ENCODE data around the gene C6orf47.

Gene C6orf47

GRCh38 chr6:31636698-31637596, 23.6 kb downstream of the C6orf47 start:
- DNase-seq (ENCODE audit: low spot score) = no peak

- no peak for DNase-seq (ENCODE audit: low spot score)
Measured at GRCh38 chr6:31634969-31635575, 25.5 kb downstream of the C6orf47 start.

GRCh38 chr6:31634131-31634530, 26.4 kb downstream of the C6orf47 start:
- DNase-seq (ENCODE audit: low spot score) = no peak

- DNase-seq (ENCODE audit: low spot score) = no peak
Measured at GRCh38 chr6:31633447-31633846, 27.1 kb downstream of the C6orf47 start.

DNA sequence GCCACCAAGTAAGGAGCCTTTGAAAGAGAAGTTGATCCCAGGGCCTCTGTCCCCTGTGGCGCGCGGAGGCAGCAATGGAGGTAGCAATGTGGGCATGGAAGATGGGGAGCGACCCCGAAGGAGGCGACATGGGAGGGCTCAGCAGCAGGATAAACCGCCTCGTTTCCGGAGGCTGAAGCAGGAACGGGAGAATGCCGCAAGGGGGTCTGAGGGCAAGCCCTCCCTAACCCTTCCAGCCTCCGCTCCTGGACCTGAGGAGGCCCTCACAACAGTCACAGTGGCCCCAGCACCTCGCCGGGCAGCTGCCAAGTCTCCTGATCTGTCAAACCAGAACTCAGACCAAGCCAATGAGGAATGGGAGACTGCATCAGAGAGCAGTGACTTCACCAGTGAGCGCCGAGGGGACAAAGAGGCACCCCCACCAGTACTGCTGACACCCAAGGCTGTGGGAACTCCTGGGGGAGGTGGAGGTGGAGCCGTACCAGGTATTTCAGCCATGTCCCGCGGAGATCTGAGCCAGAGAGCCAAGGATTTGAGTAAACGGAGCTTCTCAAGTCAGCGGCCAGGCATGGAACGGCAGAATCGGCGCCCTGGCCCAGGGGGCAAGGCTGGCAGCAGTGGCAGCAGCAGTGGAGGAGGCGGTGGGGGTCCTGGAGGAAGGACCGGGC, 28.2 kb downstream of the C6orf47 start:
- DNase-seq (ENCODE audit: low spot score) = no peak

DNA sequence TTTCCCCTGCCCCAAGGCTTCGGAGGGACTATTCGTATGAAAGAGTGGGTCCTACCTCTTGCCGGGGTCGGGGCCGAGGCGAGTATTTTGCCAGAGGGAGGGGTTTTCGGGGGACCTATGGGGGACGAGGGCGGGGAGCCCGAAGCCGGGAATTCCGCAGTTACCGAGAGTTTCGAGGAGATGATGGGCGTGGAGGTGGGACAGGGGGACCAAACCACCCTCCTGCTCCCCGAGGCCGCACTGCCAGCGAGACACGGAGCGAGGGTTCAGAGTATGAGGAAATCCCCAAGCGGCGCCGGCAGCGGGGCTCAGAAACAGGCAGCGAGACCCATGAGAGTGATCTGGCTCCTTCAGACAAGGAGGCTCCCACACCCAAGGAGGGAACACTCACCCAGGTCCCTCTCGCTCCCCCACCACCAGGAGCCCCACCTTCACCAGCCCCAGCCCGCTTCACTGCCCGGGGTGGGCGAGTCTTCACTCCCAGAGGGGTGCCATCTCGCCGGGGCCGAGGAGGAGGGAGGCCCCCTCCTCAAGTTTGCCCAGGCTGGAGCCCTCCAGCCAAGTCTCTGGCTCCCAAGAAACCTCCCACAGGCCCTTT, 28.8 kb downstream of the C6orf47 start:
- DNase-seq (ENCODE audit: low spot score) = no peak

- no peak for DNase-seq (ENCODE audit: low spot score)
Measured at GRCh38 chr6:31631209-31631608, 29.4 kb downstream of the C6orf47 start.

DNA sequence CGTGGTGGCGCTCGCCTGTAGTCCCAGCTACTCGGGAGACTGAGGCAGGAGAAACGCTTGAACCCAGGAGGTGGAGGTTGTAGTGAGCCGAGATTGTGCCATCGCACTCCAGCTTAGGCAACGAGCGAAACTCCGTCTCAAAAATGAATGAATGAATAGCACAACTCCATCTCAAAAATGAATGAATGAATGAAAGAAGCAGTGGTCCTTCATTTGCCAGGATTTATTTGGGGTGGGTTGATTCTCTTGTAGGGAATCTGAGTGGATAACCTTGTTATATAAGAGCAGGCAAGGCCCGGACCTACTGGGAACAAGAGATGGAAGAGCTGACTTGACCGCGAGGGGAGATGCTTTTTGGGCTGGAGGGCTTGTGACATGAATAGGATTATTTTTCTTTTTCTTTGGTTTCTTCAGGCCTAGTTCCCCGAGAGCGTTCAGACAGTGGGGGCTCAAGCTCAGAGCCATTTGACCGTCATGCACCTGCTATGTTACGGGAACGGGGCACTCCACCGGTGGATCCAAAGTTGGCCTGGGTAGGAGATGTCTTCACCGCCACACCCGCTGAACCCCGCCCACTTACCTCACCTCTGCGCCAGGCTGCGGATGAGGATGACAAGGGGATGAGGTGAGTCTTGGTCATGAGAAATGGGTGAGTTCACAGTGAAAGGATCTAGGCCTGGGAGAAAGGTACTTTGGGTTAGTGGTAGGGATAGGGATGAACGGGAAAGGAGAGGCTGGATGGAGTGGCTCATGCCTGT, 30.2 kb downstream of the C6orf47 start:
- no peak for DNase-seq (ENCODE audit: low spot score)

DNA sequence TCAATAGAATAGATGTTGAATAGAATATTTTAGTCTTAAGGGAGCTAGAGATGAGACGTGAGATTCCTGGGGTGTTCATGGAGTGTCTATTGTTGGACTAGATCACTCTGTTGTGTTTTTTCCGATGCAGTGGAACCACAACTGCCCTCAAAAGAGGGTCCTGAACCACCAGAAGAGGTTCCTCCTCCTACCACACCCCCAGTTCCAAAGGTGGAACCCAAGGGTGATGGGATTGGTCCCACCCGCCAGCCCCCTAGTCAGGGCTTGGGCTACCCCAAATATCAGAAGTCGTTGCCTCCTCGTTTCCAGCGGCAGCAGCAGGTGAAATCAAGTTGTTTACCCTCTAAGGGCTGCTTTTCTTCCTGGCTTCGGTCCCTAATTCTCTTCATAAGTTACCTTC, 31.6 kb downstream of the C6orf47 start:
- no peak for DNase-seq (ENCODE audit: low spot score)

GRCh38 chr6:31627690-31628287, 32.8 kb downstream of the C6orf47 start:
- DNase-seq (ENCODE audit: low spot score) = no peak

- DNase-seq (ENCODE audit: low spot score) = no peak
Measured at GRCh38 chr6:31626952-31627351, 33.6 kb downstream of the C6orf47 start.

- no peak for DNase-seq (ENCODE audit: low spot score)
Measured at GRCh38 chr6:31624070-31624469, 36.5 kb downstream of the C6orf47 start.

DNA sequence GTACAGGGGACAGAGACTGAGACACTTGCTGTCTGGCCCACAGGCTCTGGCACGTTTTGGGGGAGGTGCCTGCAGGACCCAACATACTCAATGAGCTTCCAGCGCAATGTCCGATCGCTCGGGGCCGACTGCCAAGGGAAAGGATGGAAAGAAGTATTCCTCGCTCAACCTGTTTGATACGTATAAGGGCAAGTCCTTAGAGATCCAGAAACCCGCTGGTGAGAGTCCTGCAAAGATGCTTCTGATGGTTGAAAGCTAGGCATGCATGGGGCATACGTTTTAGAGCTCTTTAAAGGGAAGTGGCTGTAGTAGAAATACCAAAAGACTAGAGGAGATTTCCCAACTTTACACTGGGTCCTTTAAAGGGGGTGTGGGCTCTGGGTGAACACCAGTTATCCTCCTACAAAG, 37.9 kb downstream of the C6orf47 start:
- DNase-seq (ENCODE audit: low spot score) = no peak

- no peak for DNase-seq (ENCODE audit: low spot score)
Measured at GRCh38 chr6:31621991-31622390, 38.6 kb downstream of the C6orf47 start.

GRCh38 chr6:31621320-31621939, 39.1 kb downstream of the C6orf47 start:
- DNase-seq (ENCODE audit: low spot score) = no peak

DNA sequence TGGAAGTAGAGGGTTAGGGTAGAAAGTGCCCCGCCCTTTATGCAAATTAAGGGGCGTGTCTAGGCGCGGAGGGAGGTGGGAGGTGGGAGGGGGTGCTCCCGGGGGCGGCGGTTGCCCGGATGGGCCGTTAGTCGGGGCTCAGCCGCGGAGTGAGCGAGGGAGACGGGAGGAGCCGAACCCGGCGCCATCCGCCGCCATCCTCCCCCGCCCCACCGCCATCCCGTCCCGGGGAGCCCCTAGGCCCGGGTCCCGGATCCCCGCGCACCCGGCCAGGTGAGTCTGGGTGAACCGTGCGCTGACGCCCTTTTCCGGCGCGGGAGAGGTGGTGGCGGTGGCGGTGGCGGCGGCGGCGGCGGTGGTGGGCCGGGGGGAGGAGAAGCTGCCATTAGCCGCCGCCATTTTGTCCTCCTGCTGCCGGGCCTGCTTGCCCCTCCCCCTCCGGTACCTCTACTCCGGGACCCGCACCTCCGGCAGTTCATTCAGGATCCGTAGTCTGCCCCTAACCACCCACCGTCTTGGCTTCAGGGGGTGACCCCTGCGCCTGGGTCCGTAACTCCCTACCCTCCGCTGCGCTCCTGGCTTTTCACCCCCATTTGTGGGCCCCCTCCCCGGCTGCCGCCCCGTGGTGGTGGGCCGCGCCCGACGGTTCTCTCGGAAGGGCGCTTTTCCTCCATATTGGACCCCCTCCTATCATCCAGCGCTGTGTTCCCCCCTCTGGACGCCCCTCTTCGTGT, 39.8 kb downstream of the C6orf47 start, which contains the start of gene PRRC2A:
TSS of gene PRRC2A (plus strand) at position 130 of the 734 bp plus-strand sequence. CDS start 2,075 bp downstream, outside the sequence.
- peak; percentile 99 for DNase-seq (ENCODE audit: low spot score)

DNA sequence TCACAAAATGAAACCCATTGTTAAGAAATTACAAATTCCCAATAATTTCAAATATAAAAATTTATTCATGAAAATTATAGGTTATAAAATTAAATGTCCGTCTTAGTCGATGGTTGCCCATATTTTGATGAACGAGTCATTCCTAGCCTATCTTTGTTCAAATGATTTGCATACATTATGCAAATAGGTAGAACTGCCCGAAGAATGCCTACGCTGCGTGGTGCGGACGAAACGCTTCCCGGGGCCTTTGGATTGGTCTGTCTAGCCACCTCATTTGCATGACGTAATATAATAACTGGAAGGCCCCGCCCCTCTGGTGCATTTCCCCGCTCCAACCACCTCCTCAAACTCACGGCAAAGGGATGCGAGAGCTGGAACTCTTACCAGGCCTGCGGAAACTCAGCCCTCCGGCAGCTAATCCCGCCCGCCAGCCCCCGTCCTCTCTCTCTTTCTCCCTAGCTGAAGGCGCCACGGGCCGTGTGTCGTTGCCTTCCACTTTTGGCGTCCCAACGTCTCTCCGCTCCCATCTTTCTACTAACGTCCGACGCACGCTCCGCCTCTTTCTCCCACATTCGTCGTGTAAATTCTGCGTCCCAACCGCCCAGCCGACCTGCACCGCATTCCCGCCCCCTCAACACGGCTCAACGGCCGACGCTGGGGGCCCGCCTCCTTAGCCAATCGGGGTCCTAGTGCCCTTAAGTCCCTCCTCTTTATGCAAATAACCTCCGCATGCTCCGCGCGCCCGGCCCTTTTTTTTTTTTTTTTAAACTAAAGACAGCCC, 40.6 kb downstream of the C6orf47 start:
- peak; percentile 98 for DNase-seq (ENCODE audit: low spot score)

DNA sequence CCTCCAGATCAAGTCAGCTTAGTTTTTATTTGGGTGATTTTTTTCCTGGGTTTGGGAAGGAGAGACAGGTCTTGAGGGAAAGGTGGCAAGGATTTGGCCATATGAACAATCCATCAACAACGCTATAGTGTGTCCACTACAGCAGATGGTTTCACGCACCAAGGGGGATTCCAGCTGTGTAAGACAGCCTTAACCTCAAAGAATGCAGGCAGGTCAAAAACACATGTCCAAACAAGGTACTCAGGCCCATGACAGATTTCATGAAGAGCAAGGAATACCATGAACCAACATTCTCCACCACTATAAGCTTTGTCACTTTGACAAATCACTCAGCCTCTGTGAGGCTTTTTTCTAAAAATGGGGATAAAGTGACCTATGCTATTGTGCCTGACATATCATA, 43.6 kb downstream of the C6orf47 start:
- DNase-seq (ENCODE audit: low spot score) = no peak

DNA sequence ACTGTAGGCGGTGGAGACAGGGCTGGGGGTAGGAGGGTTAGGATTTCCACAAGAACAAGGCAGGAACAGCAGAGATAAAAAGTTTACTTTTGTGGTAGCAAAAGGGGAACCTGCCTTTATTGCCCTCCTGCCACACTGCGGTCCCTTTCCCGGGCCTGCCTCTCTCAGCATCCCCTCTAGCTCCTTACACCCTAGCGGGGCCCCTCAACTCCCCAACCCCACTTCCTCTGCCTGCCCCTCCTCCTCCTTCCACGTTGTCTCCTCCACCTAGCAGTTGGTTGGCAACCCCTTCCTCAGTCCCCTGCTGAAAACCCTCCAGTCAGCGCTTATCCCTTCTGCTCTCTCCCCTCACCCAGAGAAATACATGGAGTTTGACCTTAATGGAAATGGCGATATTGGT, 44.8 kb downstream of the C6orf47 start:
- no peak for DNase-seq (ENCODE audit: low spot score)
